HCT116 (cell line): ENCODE data around the gene ZFP36L2.

ENCODE experiments used
- RAD21 ChIP-seq: IDR thresholded peaks from 2 replicates; pipeline ENCODE4 v1.6.1; 2012; ENCODE audit warnings: low read depth, mild to moderate bottlenecking
- SIN3A ChIP-seq: IDR thresholded peaks from 2 replicates; pipeline ENCODE4 v1.6.1; 2012; ENCODE audit warnings: low read depth
- TF ChIP-seq, protein P1 (sequence below): IDR thresholded peaks from 2 replicates; pipeline ENCODE4 v1.6.1; 2012
- TF ChIP-seq, protein P2 (sequence below), 3 experiments: fragments of 200-600 bp in 1 of 3; sonication (generic) in 1 of 3; IDR thresholded peaks in 2 of 3; conservative IDR thresholded peaks in 1 of 3; 2 replicates each; pipeline ENCODE4 v1.5.1; 2012 to 2017; ENCODE audit warnings: low read depth in 2 of 3, low read length in 2 of 3, antibody characterized with exemption in 1 of 3, borderline replicate concordance in 1 of 3, control low read depth in 1 of 3, mild to moderate bottlenecking in 1 of 3, mixed read lengths in 1 of 3, mixed run types in 1 of 3, moderate library complexity in 1 of 3; ENCODE audit not compliant: insufficient read depth in 1 of 3

DNA sequence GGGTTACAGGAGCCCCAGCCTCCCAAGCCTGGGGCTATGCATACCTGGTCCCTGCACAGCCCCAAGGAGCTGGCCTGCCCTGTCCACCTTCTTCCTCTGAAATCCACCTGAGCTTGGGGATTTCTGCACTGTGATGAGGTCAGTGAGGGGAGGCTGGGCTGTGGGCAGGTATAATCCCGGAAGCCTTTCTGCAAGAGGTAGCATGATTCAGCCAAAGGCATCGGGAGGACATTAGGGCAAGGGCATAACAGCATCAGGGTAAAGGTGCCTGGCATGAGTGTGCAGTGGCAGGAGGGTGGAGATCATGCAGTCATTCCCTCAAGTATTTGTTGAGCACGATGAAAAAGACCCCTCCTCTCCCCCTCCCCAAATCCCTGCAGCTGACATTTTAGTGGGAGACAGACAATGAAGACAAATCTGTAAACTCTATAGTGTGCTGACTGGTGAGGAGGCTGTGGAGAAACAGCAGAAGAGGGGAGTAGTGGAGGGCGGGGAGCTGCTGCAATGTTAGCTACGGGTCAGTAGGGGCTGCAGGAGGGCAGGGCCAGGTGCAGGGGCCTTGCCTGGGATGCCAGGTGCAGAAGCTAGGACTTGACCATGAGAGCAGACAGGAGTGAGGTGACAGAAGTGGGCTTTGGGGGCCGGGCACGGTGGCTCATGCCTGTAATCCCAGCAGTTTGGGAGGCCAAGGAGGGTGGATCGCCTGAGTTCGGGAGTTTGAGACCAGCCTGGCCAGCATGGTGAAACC lies 18.7 kb downstream of the ZFP36L2 start:
- TF ChIP-seq, protein P1, sequence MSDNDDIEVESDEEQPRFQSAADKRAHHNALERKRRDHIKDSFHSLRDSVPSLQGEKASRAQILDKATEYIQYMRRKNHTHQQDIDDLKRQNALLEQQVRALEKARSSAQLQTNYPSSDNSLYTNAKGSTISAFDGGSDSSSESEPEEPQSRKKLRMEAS, result no peak
- TF ChIP-seq SIN3A (no peak), RAD21 (no peak)
- TF ChIP-seq, protein P2, sequence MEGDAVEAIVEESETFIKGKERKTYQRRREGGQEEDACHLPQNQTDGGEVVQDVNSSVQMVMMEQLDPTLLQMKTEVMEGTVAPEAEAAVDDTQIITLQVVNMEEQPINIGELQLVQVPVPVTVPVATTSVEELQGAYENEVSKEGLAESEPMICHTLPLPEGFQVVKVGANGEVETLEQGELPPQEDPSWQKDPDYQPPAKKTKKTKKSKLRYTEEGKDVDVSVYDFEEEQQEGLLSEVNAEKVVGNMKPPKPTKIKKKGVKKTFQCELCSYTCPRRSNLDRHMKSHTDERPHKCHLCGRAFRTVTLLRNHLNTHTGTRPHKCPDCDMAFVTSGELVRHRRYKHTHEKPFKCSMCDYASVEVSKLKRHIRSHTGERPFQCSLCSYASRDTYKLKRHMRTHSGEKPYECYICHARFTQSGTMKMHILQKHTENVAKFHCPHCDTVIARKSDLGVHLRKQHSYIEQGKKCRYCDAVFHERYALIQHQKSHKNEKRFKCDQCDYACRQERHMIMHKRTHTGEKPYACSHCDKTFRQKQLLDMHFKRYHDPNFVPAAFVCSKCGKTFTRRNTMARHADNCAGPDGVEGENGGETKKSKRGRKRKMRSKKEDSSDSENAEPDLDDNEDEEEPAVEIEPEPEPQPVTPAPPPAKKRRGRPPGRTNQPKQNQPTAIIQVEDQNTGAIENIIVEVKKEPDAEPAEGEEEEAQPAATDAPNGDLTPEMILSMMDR (IDR thresholded peaks at IDR 0.05 in 2 of 3, conservative IDR thresholded peaks at IDR 0.05 in 1 of 3; ENCODE audit: borderline replicate concordance in 1 of 3, insufficient read depth in 1 of 3, low read depth in 2 of 3, low read length in 2 of 3), result no peak
